ENCODE measurements around the gene NXT1. TPM values are rescaled to one million over a fixed set of nuclear protein-coding genes. Genes with fewer than 3 reads are reported as not detected.
"Not testable (repeated sequence)": the region's sequence is repeated elsewhere in the genome, so short reads cannot be mapped to it uniquely, and the experiment has no call there.

NXT1 gene
- 10 to 100 TPM; 14.5 to 18.7 TPM for total RNA-seq
- 10 to 100 TPM; 11.9 to 13.4 TPM for polyA plus RNA-seq
- long read RNA-seq, donor 1, transcript NXT1-201 (2 exons, 1,123 nt): major isoform, 56 of 56 reads
- long read RNA-seq, donor 1, partial matches to known transcripts: 0 of 56 reads
- long read RNA-seq, donor 1, other reads (novel, unspliced or antisense): 0 of 56 reads
- long read RNA-seq, donor 2, transcript NXT1-201 (2 exons, 1,123 nt): major isoform, 11 of 12 reads
- long read RNA-seq, donor 2, partial matches to known transcripts: 1 of 12 reads
- long read RNA-seq, donor 2, other reads (novel, unspliced or antisense): 0 of 12 reads

GRCh38 chr20:23350196-23350903 is at the start of gene NXT1:
NXT1 (plus strand) TSS chr20:23350791; CDS start chr20:23354042, 3,251 bp downstream.
- WGBS, 2 donors: 0% methylated on average over 64 to 65 of the region's 65 CpGs
- Histone ChIP-seq H3K4me1 (ENCODE audit: control insufficient read depth in 1 of 2, insufficient read depth in 2 of 2, low read length in 2 of 2) (no peaks in the 10 kb centered on the region), H3K27ac (ENCODE audit: low read depth in 1 of 2, low read length in 2 of 2) (peak within 1 kb of the TSS; percentile 87 to 91), H3K9me3 (ENCODE audit: control insufficient read depth, low read length) (no peaks in the 10 kb centered on the region), H3K4me3 (ENCODE audit: low read length in 2 of 2) (peak within 1 kb of the TSS; percentile 66 to 73), H3K27me3 (ENCODE audit: control insufficient read depth in 1 of 2, insufficient read depth in 2 of 2, low read length in 1 of 2) (no peaks in the 10 kb centered on the region), H3K36me3 (ENCODE audit: control insufficient read depth in 1 of 2, insufficient read depth in 2 of 2, low read length in 1 of 2) (peaks cover 2 to 3% of the 10 kb centered on the region in 2 donors)
- intact Hi-C loops (cut with DNase I): loop anchor here (5.0 to 10.0 kb wide), 2 partner anchors 196 to 298 kb away; no protein-coding TSS in a partner anchor
- ATAC-seq (ENCODE audit: low FRiP score): peak; percentile 96
- DNase-seq: peak; percentile 98

- DNase-seq (no peak), ATAC-seq (ENCODE audit: low FRiP score) (no peak)
- Histone ChIP-seq H3K27ac (ENCODE audit: low read depth in 1 of 2, low read length in 2 of 2) (no peak overlapping the region), H3K9me3 (ENCODE audit: control insufficient read depth, low read length) (no peaks in the 10 kb centered on the region), H3K4me1 (ENCODE audit: control insufficient read depth in 1 of 2, insufficient read depth in 2 of 2, low read length in 2 of 2) (no peaks in the 10 kb centered on the region), H3K27me3 (ENCODE audit: control insufficient read depth in 1 of 2, insufficient read depth in 2 of 2, low read length in 1 of 2) (no peaks in the 10 kb centered on the region), H3K36me3 (ENCODE audit: control insufficient read depth in 1 of 2, insufficient read depth in 2 of 2, low read length in 1 of 2) (no peaks in the 10 kb centered on the region), H3K4me3 (ENCODE audit: low read length in 2 of 2) (no peak overlapping the region)
- intact Hi-C loops (cut with DNase I): no loop called here
- 91 to 94% methylated on average over 12 of the region's 12 CpGs for WGBS, 2 donors
Measured at GRCh38 chr20:23301436-23302050, 49.0 kb upstream of the NXT1 start.

GRCh38 chr20:23302386-23302785 is 48.2 kb upstream of the NXT1 start:
- Histone ChIP-seq H3K27ac (ENCODE audit: low read depth in 1 of 2, low read length in 2 of 2) (no peak overlapping the region), H3K4me3 (ENCODE audit: low read length in 2 of 2) (no peak overlapping the region), H3K36me3 (ENCODE audit: control insufficient read depth in 1 of 2, insufficient read depth in 2 of 2, low read length in 1 of 2) (no peaks in the 10 kb centered on the region), H3K4me1 (ENCODE audit: control insufficient read depth in 1 of 2, insufficient read depth in 2 of 2, low read length in 2 of 2) (no peaks in the 10 kb centered on the region), H3K27me3 (ENCODE audit: control insufficient read depth in 1 of 2, insufficient read depth in 2 of 2, low read length in 1 of 2) (no peaks in the 10 kb centered on the region), H3K9me3 (ENCODE audit: control insufficient read depth, low read length) (no peaks in the 10 kb centered on the region)
- 84 to 88% methylated on average over 4 to 6 of the region's 6 CpGs for WGBS, 2 donors
- DNase-seq (no peak), ATAC-seq (ENCODE audit: low FRiP score) (no peak)
- intact Hi-C loops (cut with DNase I): no loop called here

- no peak for ATAC-seq (ENCODE audit: low FRiP score)
- Histone ChIP-seq H3K9me3 (ENCODE audit: control insufficient read depth, low read length) (no peaks in the 10 kb centered on the region), H3K36me3 (ENCODE audit: control insufficient read depth in 1 of 2, insufficient read depth in 2 of 2, low read length in 1 of 2) (no peaks in the 10 kb centered on the region), H3K27ac (ENCODE audit: low read depth in 1 of 2, low read length in 2 of 2) (no peak overlapping the region), H3K27me3 (ENCODE audit: control insufficient read depth in 1 of 2, insufficient read depth in 2 of 2, low read length in 1 of 2) (no peaks in the 10 kb centered on the region), H3K4me1 (ENCODE audit: control insufficient read depth in 1 of 2, insufficient read depth in 2 of 2, low read length in 2 of 2) (no peaks in the 10 kb centered on the region), H3K4me3 (ENCODE audit: low read length in 2 of 2) (no peak overlapping the region)
- 81 to 92% methylated on average over 9 of the region's 9 CpGs for WGBS, 2 donors
- intact Hi-C loops (cut with DNase I): no loop called here
- DNase-seq: no peak
Measured at GRCh38 chr20:23302801-23303200, 47.8 kb upstream of the NXT1 start.

GRCh38 chr20:23303325-23304102 is 47.1 kb upstream of the NXT1 start:
- no peaks in the 10 kb centered on the region for H3K27me3 ChIP-seq (ENCODE audit: control insufficient read depth in 1 of 2, insufficient read depth in 2 of 2, low read length in 1 of 2)
- no peaks in the 10 kb centered on the region for H3K36me3 ChIP-seq (ENCODE audit: control insufficient read depth in 1 of 2, insufficient read depth in 2 of 2, low read length in 1 of 2)
- ATAC-seq (ENCODE audit: low FRiP score) (peak; percentile 27), DNase-seq (no peak)
- H3K9me3 ChIP-seq (ENCODE audit: control insufficient read depth, low read length): no peaks in the 10 kb centered on the region
- H3K27ac ChIP-seq (ENCODE audit: low read depth in 1 of 2, low read length in 2 of 2): no peak overlapping the region
- no peak overlapping the region for H3K4me3 ChIP-seq (ENCODE audit: low read length in 2 of 2)
- no peaks in the 10 kb centered on the region for H3K4me1 ChIP-seq (ENCODE audit: control insufficient read depth in 1 of 2, insufficient read depth in 2 of 2, low read length in 2 of 2)
- 81 to 91% methylated on average over 5 of the region's 5 CpGs for WGBS, 2 donors
- intact Hi-C loops (cut with DNase I): no loop called here

GRCh38 chr20:23304616-23305015 is 46.0 kb upstream of the NXT1 start:
- no peak overlapping the region for H3K4me3 ChIP-seq (ENCODE audit: low read length in 2 of 2)
- no peak overlapping the region for H3K27ac ChIP-seq (ENCODE audit: low read depth in 1 of 2, low read length in 2 of 2)
- intact Hi-C loops (cut with DNase I): no loop called here
- no peaks in the 10 kb centered on the region for H3K4me1 ChIP-seq (ENCODE audit: control insufficient read depth in 1 of 2, insufficient read depth in 2 of 2, low read length in 2 of 2)
- H3K36me3 ChIP-seq (ENCODE audit: control insufficient read depth in 1 of 2, insufficient read depth in 2 of 2, low read length in 1 of 2): no peaks in the 10 kb centered on the region
- H3K9me3 ChIP-seq (ENCODE audit: control insufficient read depth, low read length): no peaks in the 10 kb centered on the region
- no peak for DNase-seq
- ATAC-seq (ENCODE audit: low FRiP score): peak; percentile 34
- WGBS, 2 donors: 89 to 91% methylated on average over 13 to 16 of the region's 16 CpGs
- H3K27me3 ChIP-seq (ENCODE audit: control insufficient read depth in 1 of 2, insufficient read depth in 2 of 2, low read length in 1 of 2): no peaks in the 10 kb centered on the region

- Histone ChIP-seq H3K27ac (ENCODE audit: low read depth in 1 of 2, low read length in 2 of 2) (no peak overlapping the region), H3K9me3 (ENCODE audit: control insufficient read depth, low read length) (no peaks in the 10 kb centered on the region), H3K4me3 (ENCODE audit: low read length in 2 of 2) (no peak overlapping the region), H3K4me1 (ENCODE audit: control insufficient read depth in 1 of 2, insufficient read depth in 2 of 2, low read length in 2 of 2) (no peaks in the 10 kb centered on the region), H3K27me3 (ENCODE audit: control insufficient read depth in 1 of 2, insufficient read depth in 2 of 2, low read length in 1 of 2) (no peaks in the 10 kb centered on the region), H3K36me3 (ENCODE audit: control insufficient read depth in 1 of 2, insufficient read depth in 2 of 2, low read length in 1 of 2) (no peaks in the 10 kb centered on the region)
- 48 to 51% methylated on average over 3 of the region's 3 CpGs for WGBS, 2 donors
- peak; percentile 41 for ATAC-seq (ENCODE audit: low FRiP score)
- no peak for DNase-seq
- intact Hi-C loops (cut with DNase I): no loop called here
Measured at GRCh38 chr20:23305098-23305497, 45.5 kb upstream of the NXT1 start.

- H3K27me3 ChIP-seq (ENCODE audit: control insufficient read depth in 1 of 2, insufficient read depth in 2 of 2, low read length in 1 of 2); ATAC-seq (ENCODE audit: low FRiP score); H3K27ac ChIP-seq (ENCODE audit: low read depth in 1 of 2, low read length in 2 of 2); intact Hi-C loops (cut with DNase I); H3K36me3 ChIP-seq (ENCODE audit: control insufficient read depth in 1 of 2, insufficient read depth in 2 of 2, low read length in 1 of 2); H3K4me3 ChIP-seq (ENCODE audit: low read length in 2 of 2); H3K4me1 ChIP-seq (ENCODE audit: control insufficient read depth in 1 of 2, insufficient read depth in 2 of 2, low read length in 2 of 2); H3K9me3 ChIP-seq (ENCODE audit: control insufficient read depth, low read length); DNase-seq: not testable (repeated sequence)
- 90 to 98% methylated on average over 2 of the region's 4 CpGs for WGBS, 2 donors
Measured at GRCh38 chr20:23307393-23307792, 43.2 kb upstream of the NXT1 start.

Measured in aorta (tissue), 5 donors.